ENCODE results near the gene IMPG2. TPM values are rescaled to one million over a fixed set of nuclear protein-coding genes. Genes with fewer than 3 reads are reported as not detected.

The IMPG2 gene
- total RNA-seq, 1 experiment from 2014 or later: 0.04 TPM

- Histone ChIP-seq H3K79me1 (ENCODE audit: insufficient read depth, low read depth, low read length, poor library complexity, severe bottlenecking) (no peaks in the 10 kb centered on the region), H3K27ac (ENCODE audit: insufficient read length, low read depth, low read length) (no peak overlapping the region), H2BK12ac (ENCODE audit: insufficient read length, low read depth, low read length) (no peak overlapping the region), H3K4me1 (ENCODE audit: insufficient read depth, low read length) (no peaks in the 10 kb centered on the region), H3K79me2 (ENCODE audit: insufficient read depth, low read length) (no peaks in the 10 kb centered on the region), H3K27me3 (ENCODE audit: insufficient read depth, low read length) (no peaks in the 10 kb centered on the region), H2BK120ac (ENCODE audit: low read depth, low read length, poor library complexity, severe bottlenecking) (no peak overlapping the region), H3K23me2 (ENCODE audit: insufficient read length, low read depth, low read length, poor library complexity, severe bottlenecking) (no peaks in the 10 kb centered on the region), H2AK5ac (ENCODE audit: insufficient read length, low read length) (no peak overlapping the region), H3K56ac (ENCODE audit: insufficient read length, low read depth, low read length) (no peak overlapping the region), H2BK5ac (ENCODE audit: insufficient read length, low read length) (no peak overlapping the region), H2BK15ac (ENCODE audit: low read depth, low read length) (no peak overlapping the region), H4K5ac (ENCODE audit: insufficient read length, low read depth, low read length) (no peak overlapping the region), H4K91ac (ENCODE audit: insufficient read length, low read depth, low read length) (no peak overlapping the region), H3K4me2 (ENCODE audit: insufficient read depth, insufficient read length, low read length) (no peak overlapping the region), H3K14ac (ENCODE audit: insufficient read depth, low read length) (no peak overlapping the region), H4K8ac (replicated peaks; ENCODE audit: insufficient read length, low read depth, low read length) (no peak overlapping the region), H2AFZ (ENCODE audit: low read length) (no peak overlapping the region), H2BK20ac (ENCODE audit: low read depth, low read length, poor library complexity, severe bottlenecking) (no peak overlapping the region), H3K18ac (ENCODE audit: insufficient read length, low read depth, low read length) (no peak overlapping the region), H4K20me1 (ENCODE audit: control insufficient read depth, insufficient read depth, insufficient read length) (no peaks in the 10 kb centered on the region), H3K23ac (ENCODE audit: insufficient read length, low read depth, low read length) (no peak overlapping the region), H3K9ac (ENCODE audit: extremely low read depth, insufficient read length, low read length) (no peak overlapping the region), H3T11ph (ENCODE audit: low read length) (no peak overlapping the region), H3K4ac (ENCODE audit: low read depth, low read length) (no peak overlapping the region), H3K9me3 (ENCODE audit: control insufficient read depth, low read depth, low read length) (no peaks in the 10 kb centered on the region)
- H3K36me3 Mint-ChIP-seq (ENCODE audit: insufficient read depth in 1 of 3, low read depth in 3 of 3): no peaks in the 10 kb centered on the region
- no peak overlapping the region for H3K27ac Mint-ChIP-seq
- H3K9me3 Mint-ChIP-seq: no peaks in the 10 kb centered on the region
- no peak overlapping the region for H3K4me3 Mint-ChIP-seq
- WGBS (ENCODE audit: extremely low coverage, insufficient read length, low lambda C conversion rate): no CpG with 5 or more reads among the region's 5 CpGs
- no peaks in the 10 kb centered on the region for H3K27me3 Mint-ChIP-seq (ENCODE audit: low read depth)
- no peaks in the 10 kb centered on the region for H3K4me1 Mint-ChIP-seq
- DNase-seq: no peak
- TF ChIP-seq CTCF (conservative IDR thresholded peaks at IDR 0.05): no peak
Measured at GRCh38 chr3:101183151-101183550, 137.2 kb downstream of the IMPG2 start.

Data from H9 (cell line).